IPS-18c (cell line): ENCODE measurements around the gene CACNB4.
"Not testable (repeated sequence)": the region's sequence is repeated elsewhere in the genome, so short reads cannot be mapped to it uniquely, and the experiment has no call there.

ENCODE experiments used
- H3K4me3 ChIP-seq: 2 replicates; pipeline ENCODE4 v1.7.0; 2013; ENCODE audit warnings: low read depth, mild to moderate bottlenecking, low read length, moderate library complexity; ENCODE audit not compliant: insufficient read depth
- H3K9me3 ChIP-seq: one replicate; pipeline ENCODE4 v1.6.1; 2013; ENCODE audit warnings: mild to moderate bottlenecking, low read length, moderate library complexity; ENCODE audit not compliant: control insufficient read depth, insufficient read depth

The CACNB4 gene

DNA sequence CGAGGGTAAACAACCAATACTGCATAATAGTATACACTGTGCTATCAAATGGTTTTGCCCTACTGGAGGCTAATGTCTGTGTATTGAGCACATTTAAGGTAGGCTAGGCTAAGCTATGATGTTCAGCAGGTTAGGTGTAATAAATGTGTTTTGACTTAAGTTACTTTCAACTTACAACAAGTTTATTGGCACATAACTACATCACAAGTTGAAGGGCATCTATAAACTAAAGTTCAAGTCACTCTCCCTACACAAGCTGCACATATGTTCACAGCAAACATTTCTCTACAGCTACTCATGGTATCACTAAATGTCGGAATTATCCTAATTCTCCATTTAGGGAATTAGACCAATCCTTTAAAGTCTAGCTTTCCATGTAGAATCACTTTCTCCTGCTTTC lies 282.0 kb downstream of the CACNB4 start:
- H3K4me3 ChIP-seq, result no peak overlapping the region
- no peaks in the 10 kb centered on the region for H3K9me3 ChIP-seq

DNA sequence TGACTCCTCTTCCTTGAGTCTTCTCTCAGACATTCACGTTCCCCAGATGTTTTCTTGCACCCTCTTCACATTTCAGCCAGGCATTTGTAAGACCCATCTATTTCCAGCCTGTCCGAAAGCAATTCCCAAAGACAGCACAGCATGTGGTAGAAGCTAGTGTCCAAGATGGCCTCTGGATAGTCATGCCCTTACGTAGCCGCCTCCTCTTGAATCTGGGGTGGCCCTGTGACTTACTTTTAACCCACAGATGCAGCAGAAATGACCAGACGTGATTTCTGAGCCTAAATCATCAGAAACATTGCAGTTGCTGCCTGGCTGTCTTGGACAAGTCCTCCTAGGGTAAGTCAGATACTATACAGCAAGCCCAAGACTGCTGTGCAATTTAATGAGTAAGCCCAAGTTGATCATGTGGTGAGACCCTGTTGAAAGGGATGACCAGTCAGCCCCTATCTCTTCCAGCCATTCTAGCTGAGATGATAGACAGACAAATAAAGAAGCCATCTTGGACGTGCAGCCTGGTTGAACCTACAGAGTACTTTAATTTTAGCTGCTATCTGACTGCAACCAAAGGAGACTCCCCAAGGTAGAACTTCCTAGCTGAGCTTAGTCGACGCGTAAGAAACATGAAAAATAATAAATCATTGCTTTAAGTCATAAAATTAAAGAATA lies 282.9 kb downstream of the CACNB4 start:
- H3K4me3 ChIP-seq, result no peak overlapping the region
- H3K9me3 ChIP-seq, result no peaks in the 10 kb centered on the region

DNA sequence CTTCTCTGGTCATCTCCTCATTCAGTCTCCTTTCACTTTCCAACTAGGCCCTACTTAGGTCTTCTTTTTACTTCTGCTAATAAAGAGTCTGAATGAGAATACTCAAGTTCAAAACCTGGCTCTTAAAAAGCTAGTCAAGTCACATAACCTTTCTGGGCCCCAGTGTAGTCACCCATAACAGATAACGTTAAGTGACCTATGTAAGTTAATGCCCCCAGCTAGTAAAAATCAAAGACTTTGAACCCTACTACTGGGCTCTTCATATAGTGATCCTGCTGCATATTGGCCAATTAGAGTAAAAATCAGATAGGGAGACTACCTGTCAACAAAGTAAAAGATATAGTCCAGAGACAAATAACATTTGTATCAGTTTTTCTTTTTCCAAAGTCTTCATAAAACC lies 288.4 kb downstream of the CACNB4 start:
- Histone ChIP-seq H3K9me3 (no peaks in the 10 kb centered on the region), H3K4me3 (no peak overlapping the region)

DNA sequence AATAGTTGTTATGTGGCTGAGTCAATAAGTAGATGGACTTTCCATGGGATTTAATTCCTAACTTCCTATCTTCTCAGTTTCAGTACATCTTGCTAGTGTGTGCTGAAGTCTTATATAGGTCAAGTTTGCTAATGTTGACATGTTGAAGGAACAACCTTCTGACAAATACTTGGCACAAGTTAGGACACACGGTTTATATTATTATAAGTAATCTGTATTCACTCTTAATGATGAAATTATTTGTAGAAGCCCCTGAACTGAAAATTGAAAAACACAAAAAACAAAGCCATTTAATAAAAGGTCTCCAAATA lies 289.8 kb downstream of the CACNB4 start:
- Histone ChIP-seq H3K4me3 (no peak overlapping the region), H3K9me3 (no peaks in the 10 kb centered on the region)

DNA sequence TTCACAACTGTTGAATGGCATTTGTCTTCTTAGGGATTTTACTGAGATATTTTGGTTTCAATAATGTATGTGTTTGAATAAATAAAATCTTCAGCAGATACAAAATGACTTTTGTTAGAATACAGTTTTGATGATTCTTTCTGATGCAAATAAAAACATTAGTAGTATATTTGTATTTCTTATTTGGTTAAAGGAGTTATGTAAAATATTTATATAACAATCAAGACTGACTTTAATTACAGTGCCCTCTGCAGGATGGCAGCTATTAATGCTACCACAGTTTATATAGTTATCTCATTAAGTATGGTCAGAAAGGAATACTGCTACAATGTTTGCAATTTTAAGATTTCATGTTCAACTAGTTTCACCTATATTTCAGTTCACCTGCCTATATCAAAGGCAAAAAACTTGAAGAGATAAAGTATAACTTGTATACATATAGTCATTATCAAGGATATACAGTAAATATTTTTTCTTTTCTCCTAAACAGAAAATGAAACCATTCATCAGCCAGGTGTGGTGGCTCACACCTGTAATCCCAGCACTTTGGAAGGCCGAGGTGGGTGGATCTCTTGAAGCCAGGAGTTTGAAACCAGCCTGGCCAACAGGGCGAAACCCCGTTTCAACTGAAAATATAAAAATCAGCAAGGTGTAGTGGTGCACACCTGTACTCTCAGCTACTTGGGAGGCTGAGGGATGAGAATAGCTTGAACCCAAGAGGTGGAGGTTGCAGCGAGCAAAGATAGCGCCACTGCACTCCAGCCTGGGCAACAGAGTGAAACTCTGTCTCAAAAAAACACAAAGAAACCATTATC lies 290.4 kb downstream of the CACNB4 start:
- H3K9me3 ChIP-seq, result no peaks in the 10 kb centered on the region
- H3K4me3 ChIP-seq, result no peak overlapping the region

DNA sequence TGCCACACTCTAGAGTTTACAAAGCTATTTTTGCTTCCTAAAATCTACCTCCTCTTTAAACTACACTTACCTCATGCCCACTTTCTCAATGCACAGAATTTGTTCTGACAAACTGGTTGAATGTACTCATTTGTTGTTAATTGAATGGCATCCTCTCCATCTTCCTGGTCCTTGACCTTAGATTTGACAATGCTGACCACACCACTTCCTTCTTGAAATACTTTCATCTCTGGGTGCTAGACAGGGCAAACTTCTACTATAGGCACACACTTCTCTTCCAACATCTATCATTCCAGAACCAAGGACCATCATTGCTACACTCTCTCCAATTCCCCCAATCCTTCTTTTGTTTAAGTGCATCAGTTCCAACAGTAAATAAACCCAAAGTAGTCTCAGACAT lies 292.9 kb downstream of the CACNB4 start:
- Histone ChIP-seq H3K9me3 (no peaks in the 10 kb centered on the region), H3K4me3 (no peak overlapping the region)

DNA sequence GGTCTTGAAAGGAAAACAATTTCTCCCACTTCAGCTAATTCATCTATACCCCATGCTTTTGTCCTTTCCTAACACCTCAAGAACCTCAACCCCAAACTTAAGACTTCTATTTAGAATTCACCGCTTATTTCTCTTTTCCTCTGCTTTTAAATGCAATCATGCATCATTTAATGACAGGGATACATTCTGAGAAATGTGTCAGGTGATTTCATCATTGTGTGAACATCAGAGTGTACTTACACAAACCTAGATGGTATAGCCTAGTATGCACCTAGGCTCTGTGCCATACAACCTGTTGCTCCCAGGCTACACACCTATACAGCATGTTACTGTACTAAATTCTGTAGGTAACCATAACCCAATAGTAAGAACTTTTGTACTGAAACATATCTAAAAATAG lies 293.5 kb downstream of the CACNB4 start:
- Histone ChIP-seq H3K9me3 (no peaks in the 10 kb centered on the region), H3K4me3 (no peak overlapping the region)

DNA sequence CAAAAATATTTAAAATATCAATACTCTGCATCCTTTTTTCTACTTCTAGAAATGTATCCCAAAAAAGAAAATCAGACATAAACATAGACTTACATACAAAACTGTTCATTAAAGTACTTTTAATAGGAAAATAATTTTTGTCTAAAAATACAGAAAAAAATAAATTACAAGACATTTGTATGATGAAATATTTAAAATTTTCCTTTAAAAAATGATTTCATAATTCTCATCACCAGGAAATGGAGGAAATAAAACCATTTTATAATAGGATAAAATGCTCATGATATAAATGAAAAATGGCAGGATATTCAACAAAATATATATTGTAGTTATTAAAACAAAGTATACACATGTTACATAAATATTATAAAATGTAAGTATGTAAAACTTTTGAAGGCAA lies 295.0 kb downstream of the CACNB4 start:
- no peak overlapping the region for H3K4me3 ChIP-seq
- H3K9me3 ChIP-seq, result no peaks in the 10 kb centered on the region

DNA sequence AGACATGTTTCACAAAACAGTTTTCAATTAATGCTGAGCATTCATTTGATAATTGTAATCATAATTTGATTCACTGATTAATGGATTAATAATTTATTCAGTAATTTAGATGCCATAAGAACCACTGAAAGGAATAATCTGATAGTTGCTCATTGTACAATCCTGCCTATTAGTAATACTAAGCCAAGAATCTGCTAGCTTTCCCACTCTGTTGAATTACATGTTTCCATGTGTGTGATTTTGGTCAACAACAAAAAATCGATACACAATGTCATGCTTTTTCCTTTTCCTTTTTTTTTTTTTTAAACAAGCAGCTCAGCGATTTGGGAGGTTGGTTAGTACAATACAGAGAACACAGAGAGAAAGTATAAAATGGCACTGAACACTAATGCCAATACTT lies 296.5 kb downstream of the CACNB4 start:
- no peaks in the 10 kb centered on the region for H3K9me3 ChIP-seq
- H3K4me3 ChIP-seq, result no peak overlapping the region

DNA sequence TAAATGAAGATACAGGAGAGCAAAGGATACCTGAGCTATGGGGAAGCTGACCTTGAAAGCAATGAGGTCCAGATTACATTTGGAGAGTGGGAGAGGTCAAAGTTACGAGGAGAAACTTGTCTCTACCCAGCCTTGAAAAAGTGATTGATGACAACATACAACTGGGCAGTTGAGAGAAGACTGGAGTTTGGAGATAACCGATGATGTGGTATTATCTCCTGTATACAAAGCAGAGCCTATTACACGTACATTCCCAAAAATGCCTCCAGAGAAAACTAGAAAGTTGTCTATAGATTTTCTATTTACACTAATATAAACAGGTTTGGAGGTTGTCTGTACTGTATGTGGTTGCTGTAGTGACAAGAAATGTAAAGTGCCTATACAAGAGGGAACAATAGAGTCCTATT lies 299.0 kb downstream of the CACNB4 start:
- Histone ChIP-seq H3K9me3 (no peaks in the 10 kb centered on the region), H3K4me3 (no peak overlapping the region)

DNA sequence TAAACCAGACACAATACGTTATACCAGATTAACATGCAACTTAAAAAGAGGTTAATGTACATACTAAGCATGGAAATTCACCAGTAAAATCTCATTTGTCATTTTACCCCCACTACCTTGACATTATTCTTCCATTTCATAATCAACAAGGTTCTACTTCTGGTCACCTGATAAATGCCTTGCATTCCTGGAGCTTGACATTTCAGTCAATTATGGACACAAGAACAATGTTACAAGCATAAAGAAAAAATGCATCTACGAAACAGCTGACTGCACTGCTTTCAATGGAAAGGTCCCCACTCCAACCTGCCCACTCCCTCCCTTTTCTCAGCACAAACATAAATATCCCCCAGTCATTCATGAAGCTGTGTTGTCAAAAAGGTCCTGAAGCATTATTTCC lies 302.1 kb downstream of the CACNB4 start:
- Histone ChIP-seq H3K4me3 (no peak overlapping the region), H3K9me3 (no peaks in the 10 kb centered on the region)

DNA sequence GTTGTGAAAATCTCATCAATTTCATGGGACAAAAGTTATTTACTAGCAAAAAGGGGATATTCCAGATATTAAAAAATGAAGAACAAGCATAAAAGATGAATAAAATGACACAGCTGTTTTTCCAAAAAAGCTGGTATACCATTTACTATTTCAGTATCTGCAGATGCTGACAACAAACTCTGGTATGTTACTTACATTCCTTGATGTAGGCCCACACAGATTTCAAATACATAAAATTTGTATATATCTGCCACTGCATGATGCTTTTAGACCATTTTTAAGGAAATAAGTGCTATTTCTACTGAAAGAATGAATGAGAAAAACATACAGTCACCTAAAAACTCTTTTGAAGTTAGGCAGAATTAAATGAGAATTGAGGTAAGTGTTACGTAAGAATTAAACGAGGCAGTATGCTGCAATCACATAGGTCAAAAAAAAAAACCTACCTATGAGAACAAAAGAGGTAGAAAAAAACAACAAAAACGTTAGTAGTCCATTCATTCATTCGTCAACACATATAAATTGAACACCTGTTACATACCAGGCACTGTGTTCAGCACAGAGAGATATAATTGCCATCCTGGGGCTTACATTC lies 303.1 kb downstream of the CACNB4 start:
- Histone ChIP-seq H3K9me3 (no peaks in the 10 kb centered on the region), H3K4me3 (no peak overlapping the region)

DNA sequence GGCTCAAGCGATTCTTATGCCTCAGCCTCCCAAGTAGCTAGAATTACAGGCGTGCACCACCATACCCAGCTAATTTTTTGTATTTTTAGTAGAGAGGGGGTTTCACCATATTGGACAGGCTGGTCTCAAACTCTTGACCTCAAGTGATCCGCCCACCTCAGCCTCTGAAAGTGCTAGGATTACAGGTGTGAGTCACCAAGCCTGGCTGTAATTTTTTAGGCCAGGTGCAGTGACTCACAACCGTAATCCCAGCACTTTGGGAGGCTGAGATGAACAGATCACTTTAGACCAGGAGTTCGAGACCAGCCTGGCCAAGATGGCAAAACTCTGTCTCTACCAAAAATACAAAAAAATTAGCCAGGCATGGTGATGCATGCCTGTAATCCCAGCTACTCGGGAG lies 304.4 kb downstream of the CACNB4 start:
- H3K4me3 ChIP-seq, H3K9me3 ChIP-seq: not testable (repeated sequence)

DNA sequence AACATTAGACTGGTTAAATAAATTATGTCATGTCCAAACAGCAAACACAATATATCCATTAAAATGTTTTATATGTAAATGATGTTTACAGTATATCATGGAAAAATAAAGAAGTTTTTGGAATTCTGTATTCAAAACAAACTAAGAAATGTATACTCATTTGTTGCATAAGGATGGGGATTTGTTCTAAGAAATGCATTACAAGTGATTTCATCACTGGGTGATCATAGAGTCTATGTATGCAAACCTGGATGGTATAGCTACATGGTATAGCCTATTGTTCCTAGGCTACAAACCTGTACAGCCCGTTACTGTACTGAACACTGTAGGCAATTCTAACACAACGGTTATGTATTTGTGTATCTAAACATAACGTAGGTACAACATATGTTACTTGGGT lies 305.7 kb downstream of the CACNB4 start:
- no peak overlapping the region for H3K4me3 ChIP-seq

DNA sequence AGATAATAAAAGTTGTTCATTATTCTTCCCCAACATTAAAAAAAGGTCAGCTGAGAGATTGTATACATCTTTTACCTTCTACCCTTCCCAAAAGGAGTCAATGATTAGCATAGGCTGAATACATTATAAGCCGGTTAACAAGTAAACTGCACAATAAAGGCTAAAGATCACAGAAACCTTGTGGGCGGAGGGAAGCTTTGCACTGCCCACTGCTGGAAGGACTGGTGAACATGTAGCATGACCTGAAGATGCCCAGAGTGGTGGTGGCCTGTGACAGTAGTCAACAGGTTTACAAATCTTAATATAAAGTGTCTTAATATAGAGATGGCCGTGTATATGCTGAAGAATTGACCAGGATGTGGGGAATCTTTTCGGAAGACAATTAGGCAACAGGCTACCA lies 306.3 kb downstream of the CACNB4 start:
- Histone ChIP-seq H3K4me3 (no peak overlapping the region), H3K9me3 (no peaks in the 10 kb centered on the region)

More for the DNA sequence above, 305.7 kb downstream of the CACNB4 start:
- no peaks in the 10 kb centered on the region for H3K9me3 ChIP-seq

DNA sequence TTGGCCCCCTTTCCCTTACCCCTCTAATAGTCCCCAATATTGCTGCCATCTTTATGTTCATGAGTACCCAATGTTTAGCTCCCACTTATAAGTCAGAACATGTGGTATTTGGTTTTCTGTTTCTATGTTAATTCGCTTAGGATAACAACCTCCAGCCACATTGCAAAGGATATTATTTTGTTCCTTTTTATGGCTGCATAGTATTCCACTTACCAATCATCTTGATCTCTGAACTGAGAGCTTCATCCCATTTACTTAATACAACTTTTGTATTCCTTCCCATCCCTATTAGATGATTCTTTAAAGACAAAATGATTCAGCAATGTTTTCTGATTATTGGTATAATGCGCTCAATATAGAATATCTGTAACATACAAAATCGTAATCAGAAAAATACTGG lies 307.3 kb downstream of the CACNB4 start:
- H3K9me3 ChIP-seq, result no peaks in the 10 kb centered on the region
- H3K4me3 ChIP-seq, result no peak overlapping the region

DNA sequence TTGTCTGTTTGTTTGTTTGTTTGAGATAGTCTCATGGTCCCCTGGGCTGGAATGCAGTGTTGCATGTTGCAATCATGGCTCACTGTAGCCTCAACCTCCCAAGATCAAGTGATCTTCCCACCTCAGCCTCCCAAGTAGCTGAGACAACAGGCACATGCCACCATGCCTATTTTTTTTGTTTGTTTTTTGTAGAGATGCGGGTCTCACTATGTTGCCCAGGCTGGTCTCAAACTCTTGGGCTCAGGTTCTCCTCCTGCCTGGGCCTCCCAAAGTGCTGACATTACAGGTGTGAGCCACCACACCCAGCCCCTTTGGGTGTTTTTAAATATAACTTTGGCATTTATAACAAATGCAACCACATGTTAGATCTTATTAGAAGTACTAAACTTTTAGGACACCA lies 308.2 kb downstream of the CACNB4 start:
- H3K4me3 ChIP-seq, result no peak overlapping the region
- H3K9me3 ChIP-seq, result no peaks in the 10 kb centered on the region

DNA sequence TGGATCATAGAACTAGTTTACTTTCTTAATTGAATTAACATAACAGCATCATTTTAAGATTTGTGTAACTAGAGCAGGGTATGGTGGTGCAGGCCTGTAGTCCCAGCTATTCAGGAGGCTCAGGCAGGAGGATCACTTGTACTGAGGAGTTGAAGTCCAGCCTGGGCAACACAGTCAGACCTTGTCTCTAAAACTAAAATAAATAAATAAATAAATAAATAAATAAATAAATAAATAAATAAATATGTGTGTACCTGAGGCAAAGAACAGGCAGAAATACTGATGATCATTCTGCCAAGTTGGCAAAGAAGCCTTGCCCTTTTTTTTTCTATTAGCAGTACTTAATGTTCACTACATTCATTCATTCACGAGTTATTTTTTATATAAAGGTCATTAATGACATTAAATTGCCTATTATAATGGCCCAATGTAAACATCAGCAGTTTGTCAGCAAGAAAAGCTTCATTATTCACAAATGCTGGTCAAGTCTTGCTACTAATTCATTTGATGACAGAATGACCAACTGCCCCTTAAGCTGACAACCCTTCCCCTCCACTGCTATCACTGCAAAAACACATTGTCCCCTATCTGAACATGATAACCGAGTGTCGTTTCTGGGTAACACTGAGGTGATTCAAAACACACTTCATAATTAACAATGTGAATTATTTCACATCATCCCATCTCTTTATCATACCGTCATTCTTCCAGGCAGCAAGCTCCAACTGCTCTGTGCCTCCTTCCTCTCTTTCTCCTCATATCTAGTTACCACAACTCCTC lies 309.6 kb downstream of the CACNB4 start:
- Histone ChIP-seq H3K9me3 (no peaks in the 10 kb centered on the region), H3K4me3 (no peak overlapping the region)
